SK-N-SH treated with all-trans-retinoic acid at 6 μM for 48 hours (cell line): Measurements from ENCODE around the gene SLC22A4.

Source experiments
- ATAC-seq: fragments of 200-7000 bp; cut with Tn5 transposase; 3 replicates; pipeline ENCODE4 v1.9.1; 2020; ENCODE audit warnings: mild to moderate bottlenecking, moderate library complexity
- BACH2 ChIP-seq: fragments of 250-450 bp; sonication (Bioruptor Pico); IDR thresholded peaks from 2 replicates; pipeline ENCODE4 v1.9.0; 2021; ENCODE audit warnings: mild to moderate bottlenecking, borderline replicate concordance
- CREB5 ChIP-seq: fragments of 250-450 bp; sonication (Bioruptor Pico); IDR thresholded peaks from 2 replicates; pipeline ENCODE4 v1.5.1; 2020; ENCODE audit warnings: low read depth, mild to moderate bottlenecking, moderate library complexity
- CSDC2 ChIP-seq: fragments of 250-450 bp; sonication (Bioruptor Pico); IDR thresholded peaks from 2 replicates; pipeline ENCODE4 v1.5.0; 2020; ENCODE audit warnings: mild to moderate bottlenecking, moderate library complexity
- CSRNP3 ChIP-seq: fragments of 250-450 bp; sonication (Bioruptor Pico); IDR thresholded peaks from 2 replicates; pipeline ENCODE4 v1.5.1; 2021; ENCODE audit warnings: mild to moderate bottlenecking, moderate library complexity
- GLIS3 ChIP-seq: fragments of 250-450 bp; sonication (Bioruptor Pico); IDR thresholded peaks from 2 replicates; pipeline ENCODE4 v1.5.0; 2020; ENCODE audit warnings: mild to moderate bottlenecking, moderate library complexity
- ISL1 ChIP-seq: fragments of 250-450 bp; sonication (Bioruptor Pico); IDR thresholded peaks from 2 replicates; pipeline ENCODE4 v2.1.2; 2022; ENCODE audit warnings: mild to moderate bottlenecking, moderate library complexity
- OSR1 ChIP-seq: fragments of 250-450 bp; sonication (Bioruptor Pico); IDR thresholded peaks from 2 replicates; pipeline ENCODE4 v1.8.0; 2022; ENCODE audit warnings: moderate library complexity, mild to moderate bottlenecking, inconsistent platforms
- PATZ1 ChIP-seq: fragments of 250-450 bp; sonication (Bioruptor Pico); IDR thresholded peaks from 2 replicates; pipeline ENCODE4 v1.8.0; 2020; ENCODE audit warnings: mild to moderate bottlenecking, moderate library complexity, borderline replicate concordance
- POU6F1 ChIP-seq: fragments of 250-450 bp; sonication (Bioruptor Pico); IDR thresholded peaks from 2 replicates; pipeline ENCODE4 v1.8.0; 2021; ENCODE audit warnings: low read depth, mild to moderate bottlenecking, moderate library complexity, borderline replicate concordance
- SNAI2 ChIP-seq: fragments of 250-450 bp; sonication (Bioruptor Pico); IDR thresholded peaks from 2 replicates; pipeline ENCODE4 v1.5.0; 2020; ENCODE audit warnings: mild to moderate bottlenecking, moderate library complexity
- TCF4 ChIP-seq: fragments of 250-450 bp; sonication (Bioruptor Pico); IDR thresholded peaks from 2 replicates; pipeline ENCODE4 v1.8.0; 2021; ENCODE audit warnings: mild to moderate bottlenecking, moderate library complexity, borderline replicate concordance
- TOX ChIP-seq: fragments of 250-450 bp; sonication (Bioruptor Pico); IDR thresholded peaks from 2 replicates; pipeline ENCODE4 v1.8.0; 2021; ENCODE audit warnings: mild to moderate bottlenecking, moderate library complexity, borderline replicate concordance
- TSHZ2 ChIP-seq: fragments of 250-450 bp; sonication (Bioruptor Pico); IDR thresholded peaks from 2 replicates; pipeline ENCODE4 v1.5.0; 2020; ENCODE audit warnings: mild to moderate bottlenecking, moderate library complexity
- ZFP3 ChIP-seq: fragments of 250-450 bp; sonication (Bioruptor Pico); IDR thresholded peaks from 2 replicates; pipeline ENCODE4 v1.5.0; 2020; ENCODE audit warnings: mild to moderate bottlenecking, moderate library complexity

Gene SLC22A4

GRCh38 chr5:132260051-132260450, 34.1 kb upstream of the SLC22A4 start:
- no peak for TF ChIP-seq TCF4 (CRISPR knock-in tag)
- no peak for TF ChIP-seq CREB5 (CRISPR knock-in tag)
- no peak for TF ChIP-seq PATZ1 (CRISPR knock-in tag)
- no peak for TF ChIP-seq CSDC2 (CRISPR knock-in tag)
- peak; percentile 4; the same call in 2 of the 3 replicates for ATAC-seq

- no peak; the same call in 2 of the 3 replicates for ATAC-seq
- TF ChIP-seq ZFP3 (CRISPR knock-in tag): 0 out of 2 replicates have a peak, but pooled peaks have one; percentile 35
- no peak for TF ChIP-seq BACH2
- no peak for TF ChIP-seq TSHZ2 (CRISPR knock-in tag)
- TF ChIP-seq ISL1 (CRISPR knock-in tag): 0 out of 2 replicates have a peak, but pooled peaks have one; percentile 7
- TF ChIP-seq CSRNP3 (CRISPR knock-in tag): no peak
- no peak for TF ChIP-seq OSR1 (CRISPR knock-in tag)
Measured at GRCh38 chr5:132260714-132261551, 33.3 kb upstream of the SLC22A4 start.

- ATAC-seq: no peak
- no peak for TF ChIP-seq CSDC2 (CRISPR knock-in tag)
- TF ChIP-seq BACH2: no peak
- no peak for TF ChIP-seq OSR1 (CRISPR knock-in tag)
- TF ChIP-seq SNAI2 (CRISPR knock-in tag): no peak
- no peak for TF ChIP-seq TOX (CRISPR knock-in tag)
- TF ChIP-seq CREB5 (CRISPR knock-in tag): no peak
- no peak for TF ChIP-seq PATZ1 (CRISPR knock-in tag)
- no peak for TF ChIP-seq GLIS3
- no peak for TF ChIP-seq TCF4 (CRISPR knock-in tag)
- no peak for TF ChIP-seq POU6F1 (CRISPR knock-in tag)
- no peak for TF ChIP-seq TSHZ2 (CRISPR knock-in tag)
- no peak for TF ChIP-seq ZFP3 (CRISPR knock-in tag)
Measured at GRCh38 chr5:132261881-132262845, 32.0 kb upstream of the SLC22A4 start.
